H1 (cell line): Measurements from ENCODE around the gene CCR8. TPM values are rescaled to one million over a fixed set of nuclear protein-coding genes. Genes with fewer than 3 reads are reported as not detected.

Experiments used
- CTCF ChIA-PET: fragments of 300-600 bp; sonication (Branson Sonifier 250); formaldehyde crosslinking; loops from one replicate; lab custom pipeline; 2021; ENCODE audit not compliant: partially characterized antibody; lab: Charles Lee
- POLR2A ChIA-PET: fragments of 300-600 bp; sonication (Branson Sonifier 250); formaldehyde crosslinking; loops from one replicate; lab custom pipeline; 2021; ENCODE audit warnings: inconsistent platforms; ENCODE audit not compliant: partially characterized antibody; lab: Charles Lee
- DNase-seq, 2 experiments: peaks; one replicate each; pipeline versions ENCODE4 v3.0.0 to v3.0.0-alpha.2; 2010 to 2022; ENCODE audit warnings: low spot score in 2 of 2, low read depth in 1 of 2, mixed read lengths in 1 of 2
- FAIRE-seq: peaks from 2 replicates; lab custom pipeline; 2011; peaks lifted over from hg19 to GRCh38; lab: Jason Lieb, UNC
- H2AFZ ChIP-seq: 2 replicates; pipeline ENCODE4 v1.8.1; 2012; ENCODE audit warnings: low read length, inconsistent platforms
- H2AK5ac ChIP-seq: 2 replicates; pipeline ENCODE4 v1.6.1; 2013; ENCODE audit warnings: low read depth, low read length
- H2BK120ac ChIP-seq: replicated peaks from 2 replicates; pipeline ENCODE3; 2013; ENCODE audit warnings: low read depth, low read length, inconsistent platforms
- H2BK12ac ChIP-seq: 2 replicates; pipeline ENCODE4 v1.6.1; 2013; ENCODE audit warnings: low read depth, low read length
- H2BK15ac ChIP-seq: 2 replicates; pipeline ENCODE4 v1.6.1; 2013; ENCODE audit warnings: low read length
- H2BK20ac ChIP-seq: 2 replicates; pipeline ENCODE4 v1.6.1; 2013; ENCODE audit warnings: low read length
- H2BK5ac ChIP-seq: 2 replicates; pipeline ENCODE4 v1.6.1; 2013; ENCODE audit warnings: low read depth, low read length
- H3K14ac ChIP-seq: 2 replicates; pipeline ENCODE4 v1.6.1; 2013; ENCODE audit warnings: inconsistent platforms; ENCODE audit not compliant: insufficient read length
- H3K18ac ChIP-seq: 2 replicates; pipeline ENCODE4 v1.6.1; 2013; ENCODE audit warnings: low read length; ENCODE audit errors: extremely low read depth
- H3K23ac ChIP-seq: 2 replicates; pipeline ENCODE4 v1.6.1; 2013; ENCODE audit warnings: inconsistent platforms; ENCODE audit not compliant: insufficient read length
- H3K23me2 ChIP-seq: 2 replicates; pipeline ENCODE4 v1.6.1; 2013; ENCODE audit warnings: low read depth, low read length
- H3K27ac ChIP-seq: 2 replicates; pipeline ENCODE4 v1.6.1; 2011; ENCODE audit warnings: low read depth, low read length, inconsistent platforms
- H3K27me3 ChIP-seq, 4 experiments: replicated peaks in 1 of 4; 1 replicate in 1 of 4; 2 replicates in 3 of 4; pipeline versions ENCODE4 v1.6.1 to v1.8.1; 2011 to 2013; ENCODE audit warnings: low read length in 3 of 4, mild to moderate bottlenecking in 3 of 4, inconsistent platforms in 2 of 4, mixed read lengths in 2 of 4, moderate library complexity in 1 of 4; ENCODE audit not compliant: control insufficient read depth in 3 of 4, insufficient read depth in 3 of 4; ENCODE audit errors: extremely low read depth in 1 of 4
- H3K36me3 ChIP-seq, 4 experiments: 2 replicates each; pipeline versions ENCODE4 v1.6.1 to v1.8.1; 2011 to 2013; ENCODE audit warnings: mild to moderate bottlenecking in 4 of 4, low read length in 3 of 4, moderate library complexity in 2 of 4, control low read depth in 1 of 4, inconsistent platforms in 1 of 4; ENCODE audit not compliant: insufficient read depth in 4 of 4, control insufficient read depth in 2 of 4
- H3K4ac ChIP-seq: replicated peaks from 2 replicates; pipeline ENCODE3; 2013; ENCODE audit warnings: low read length, low read depth, mixed read lengths, inconsistent platforms; ENCODE audit not compliant: insufficient read length
- H3K4me1 ChIP-seq, 4 experiments: replicated peaks in 1 of 4; 1 replicate in 1 of 4; 2 replicates in 3 of 4; pipeline versions ENCODE4 v1.6.1 to v1.8.1; 2011 to 2013; ENCODE audit warnings: low read length in 3 of 4, inconsistent platforms in 2 of 4, mixed read lengths in 1 of 4; ENCODE audit not compliant: insufficient read depth in 4 of 4, control insufficient read depth in 3 of 4
- H3K4me2 ChIP-seq, 2 experiments: 2 replicates each; pipeline versions ENCODE4 v1.6.1 to v1.8.1; 2011 to 2013; ENCODE audit warnings: low read depth in 2 of 2, low read length in 2 of 2, control low read depth in 1 of 2, inconsistent platforms in 1 of 2, mild to moderate bottlenecking in 1 of 2; ENCODE audit not compliant: insufficient read depth in 1 of 2
- H3K4me3 ChIP-seq, 4 experiments: fragments of 200-600, 300-600 bp in 1 of 4; sonication (generic), shearing (Covaris generic), sonication (Bioruptor Twin) in 1 of 4; 2 replicates each; pipeline versions ENCODE4 v1.5.1 to v1.8.1; 2011 to 2016; ENCODE audit warnings: low read length in 4 of 4, low read depth in 3 of 4, control low read depth in 2 of 4, inconsistent platforms in 2 of 4, mild to moderate bottlenecking in 2 of 4, mixed read lengths in 1 of 4, moderate library complexity in 1 of 4; ENCODE audit not compliant: insufficient read depth in 2 of 4; ENCODE audit errors: extremely low read depth in 1 of 4
- H3K56ac ChIP-seq: replicated peaks from 2 replicates; pipeline ENCODE3; 2013; ENCODE audit warnings: low read depth, mild to moderate bottlenecking, mixed read lengths, low read length, inconsistent platforms; ENCODE audit not compliant: insufficient read length
- H3K79me1 ChIP-seq: 2 replicates; pipeline ENCODE4 v1.6.1; 2013; ENCODE audit warnings: low read depth, low read length, control low read depth
- H3K79me2 ChIP-seq, 2 experiments: 2 replicates each; pipeline versions ENCODE4 v1.6.1 to v1.8.1; 2012 to 2013; ENCODE audit warnings: low read length in 2 of 2, mild to moderate bottlenecking in 2 of 2, inconsistent platforms in 1 of 2; ENCODE audit not compliant: insufficient read depth in 2 of 2, control insufficient read depth in 1 of 2
- H3K9ac ChIP-seq, 4 experiments: replicated peaks in 1 of 4; 1 replicate in 1 of 4; 2 replicates in 3 of 4; pipeline versions ENCODE4 v1.6.1 to v1.8.1; 2011 to 2013; ENCODE audit warnings: low read depth in 3 of 4, low read length in 3 of 4, control low read depth in 2 of 4, mild to moderate bottlenecking in 2 of 4, moderate library complexity in 2 of 4, inconsistent platforms in 1 of 4; ENCODE audit errors: extremely low read depth in 1 of 4
- H3K9me3 ChIP-seq, 2 experiments: 2 replicates each; pipeline versions ENCODE4 v1.6.1 to v1.8.1; 2012 to 2013; ENCODE audit warnings: mild to moderate bottlenecking in 2 of 2, moderate library complexity in 2 of 2, control low read depth in 1 of 2, inconsistent platforms in 1 of 2, low read depth in 1 of 2, low read length in 1 of 2, mixed read lengths in 1 of 2; ENCODE audit not compliant: insufficient read depth in 2 of 2
- H4K20me1 ChIP-seq, 2 experiments: replicated peaks in 1 of 2; 2 replicates each; pipeline versions ENCODE3 to v1.8.1; 2011 to 2013; ENCODE audit warnings: inconsistent platforms in 2 of 2, low read length in 2 of 2, mild to moderate bottlenecking in 1 of 2; ENCODE audit not compliant: insufficient read depth in 2 of 2, control insufficient read depth in 1 of 2
- H4K5ac ChIP-seq: 2 replicates; pipeline ENCODE4 v1.6.1; 2013; ENCODE audit warnings: low read length, low read depth, mixed read lengths, inconsistent platforms; ENCODE audit not compliant: insufficient read length
- H4K8ac ChIP-seq: 2 replicates; pipeline ENCODE4 v1.8.0; 2013; ENCODE audit warnings: mild to moderate bottlenecking, moderate library complexity, low read length, inconsistent platforms; ENCODE audit not compliant: insufficient read depth; ENCODE audit errors: extremely low read depth
- H4K91ac ChIP-seq: replicated peaks from 2 replicates; pipeline ENCODE3; 2013; ENCODE audit warnings: low read length, mixed read lengths, inconsistent platforms; ENCODE audit not compliant: insufficient read length
- CBX5 ChIP-seq: fragments of 300-800, 300-1000 bp; sonication (generic); IDR thresholded peaks from 2 replicates; pipeline ENCODE4 v1.7.1; 2016; ENCODE audit warnings: antibody characterized with exemption, low read length, low read depth
- CREB1 ChIP-seq: IDR thresholded peaks from 2 replicates; pipeline ENCODE4 v1.6.1; 2012; ENCODE audit warnings: inconsistent platforms
- EZH2 ChIP-seq: fragments of 200-600 bp; sonication (generic); IDR thresholded peaks from 2 replicates; pipeline ENCODE4 v1.7.1; 2012; ENCODE audit warnings: low read depth, mild to moderate bottlenecking, moderate library complexity, low read length, inconsistent platforms; ENCODE audit not compliant: severe bottlenecking
- POU5F1 ChIP-seq: IDR thresholded peaks from 2 replicates; pipeline ENCODE4 v1.6.1; 2011; ENCODE audit warnings: low read depth, mild to moderate bottlenecking, low read length, moderate library complexity
- WGBS, 2 experiments: shearing (Covaris generic) in 1 of 2; methylation state at CpG; one replicate each; pipeline versions ENCODE4 v1.1.6 to v1.1.7; 2013 to 2015; ENCODE audit warnings: low lambda C conversion rate in 2 of 2, mixed read lengths in 2 of 2, inconsistent platforms in 1 of 2, low coverage in 1 of 2, missing lambda C conversion rate in 1 of 2; ENCODE audit not compliant: insufficient replicate concordance in 2 of 2, insufficient coverage in 1 of 2, insufficient read length in 1 of 2; ENCODE audit errors: extremely low coverage in 1 of 2, missing lambda C conversion rate in 1 of 2; 5-methylcytosine and 5-hydroxymethylcytosine counted together
- polyA plus RNA-seq, 7 experiments: library from polyadenylated mRNA; depleted of rRNA in 3 of 7; stranded (reverse) in 5 of 7; unstranded in 2 of 7; fragments of >200 nt in 5 of 7; fragments of 200-250 nt in 2 of 7; gene quantifications; 1 replicate in 5 of 7; 2 replicates in 1 of 7; 4 replicates in 1 of 7; pipeline versions ENCODE4 v1.2.1 to v1.2.3, GENCODE V29; 2011 to 2013; ENCODE audit warnings: missing spikeins in 2 of 7, mixed read lengths in 2 of 7
- total RNA-seq: library from RNA; stranded (reverse); fragmentation: NEBNext Ultra II Directional; extraction: Animal tissue kit (Norgen Biotek cat#: 25700); gene quantifications from 2 replicates; pipeline ENCODE4 v1.2.1, GENCODE V29; 2021

CCR8 gene
- total and polyA plus RNA-seq, 2 of the 8 experiments (the other 6 are each of a cell fraction or from before 2014, with no cell fraction given): 0.35 TPM; not detected in 1

DNA sequence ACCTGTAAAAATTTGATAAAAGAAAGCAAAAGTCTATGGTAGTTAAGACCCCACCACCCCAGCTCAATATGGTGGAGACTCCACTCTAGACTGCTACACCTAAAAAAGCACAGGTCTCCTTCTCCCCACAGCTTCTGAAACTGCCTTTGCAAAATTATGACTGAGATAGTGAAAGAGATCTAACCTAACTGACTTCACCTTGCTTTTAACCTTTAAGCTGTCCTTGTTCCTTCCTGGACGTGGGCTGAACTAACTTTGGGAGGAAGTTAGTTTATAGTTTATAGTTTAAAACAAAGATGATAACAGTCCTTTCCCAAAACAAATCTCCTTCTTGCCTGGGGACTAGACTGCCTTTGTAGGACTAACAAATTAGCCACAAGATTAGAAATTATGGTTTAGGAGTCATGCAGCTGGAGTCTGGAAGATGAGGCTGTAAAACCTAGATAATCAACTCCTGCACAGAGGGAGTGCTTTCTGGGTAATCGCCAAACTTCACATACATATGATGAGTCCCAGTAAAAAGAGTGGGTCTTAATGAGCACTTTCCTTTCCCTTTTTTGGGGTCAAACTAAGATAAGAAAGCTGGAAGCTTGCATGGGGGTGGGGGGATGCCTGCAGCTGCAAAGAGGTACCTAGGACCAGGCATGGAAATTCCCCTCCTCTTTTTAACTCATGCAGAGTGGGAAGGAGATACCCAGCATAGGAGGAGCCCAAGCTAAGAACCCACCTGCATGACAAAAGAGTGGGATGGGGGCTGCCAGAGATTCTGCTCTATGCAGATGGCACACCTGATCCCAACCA lies 17.5 kb downstream of the CCR8 start:
- Histone ChIP-seq H3K14ac (no peak overlapping the region), H3K4me3 (no peak overlapping the region), H3K23ac (no peak overlapping the region), H3K79me1 (no peaks in the 10 kb centered on the region), H3K18ac (no peak overlapping the region), H3K56ac (no peak overlapping the region), H3K9ac (no peak overlapping the region), H3K23me2 (no peaks in the 10 kb centered on the region), H2AK5ac (no peak overlapping the region), H2AFZ (peak overlapping the region; percentile 13; the same call in 1 of the 2 replicates), H2BK15ac (no peak overlapping the region), H4K91ac (no peak overlapping the region), H3K36me3 (no peaks in the 10 kb centered on the region), H2BK12ac (no peak overlapping the region), H4K5ac (no peak overlapping the region), H4K8ac (no peak overlapping the region), H2BK20ac (no peak overlapping the region), H2BK5ac (peak overlapping the region; percentile 19; the same call in 1 of the 2 replicates), H4K20me1 (no peaks in the 10 kb centered on the region), H3K4me1 (peaks cover 0 to 4% (median 1%) of the 10 kb centered on the region in 4 experiments; a peak in 2 of 7 replicates), H3K79me2 (no peaks in the 10 kb centered on the region), H3K4me2 (no peak overlapping the region), H2BK120ac (no peak overlapping the region), H3K4ac (no peak overlapping the region), H3K27ac (no peak overlapping the region), H3K27me3 (no peaks in the 10 kb centered on the region), H3K9me3 (no peaks in the 10 kb centered on the region)
- DNase-seq (no peak), FAIRE-seq (no peak)
- TF ChIP-seq EZH2: no peak
- 0 out of 2 replicates have a peak, but pooled peaks have one; percentile 48 for TF ChIP-seq POU5F1
- no peak for TF ChIP-seq CREB1
- TF ChIP-seq CBX5: no peak
- ChIA-PET CTCF (interaction anchor here (0.6 to 3.4 kb wide), 6 partner anchors 30 to 221 kb away, joined by 3 to 15 read pairs (median 6); no protein-coding TSS in a partner anchor), POLR2A (interaction anchor here (0.8 to 2.1 kb wide), 2 partner anchors 58 to 60 kb away, joined by 3 to 12 read pairs; partner anchors contain the start of gene RPSA)
- WGBS, 2 experiments: 68% methylated on average over 2 of the region's 2 CpGs; no CpG with 5 or more reads in 1 of the 2 experiments
